ENCODE measurements around the gene ITSN2.
"Not testable (repeated sequence)": the region's sequence is repeated elsewhere in the genome, so short reads cannot be mapped to it uniquely, and the experiment has no call there.

Gene ITSN2

DNA sequence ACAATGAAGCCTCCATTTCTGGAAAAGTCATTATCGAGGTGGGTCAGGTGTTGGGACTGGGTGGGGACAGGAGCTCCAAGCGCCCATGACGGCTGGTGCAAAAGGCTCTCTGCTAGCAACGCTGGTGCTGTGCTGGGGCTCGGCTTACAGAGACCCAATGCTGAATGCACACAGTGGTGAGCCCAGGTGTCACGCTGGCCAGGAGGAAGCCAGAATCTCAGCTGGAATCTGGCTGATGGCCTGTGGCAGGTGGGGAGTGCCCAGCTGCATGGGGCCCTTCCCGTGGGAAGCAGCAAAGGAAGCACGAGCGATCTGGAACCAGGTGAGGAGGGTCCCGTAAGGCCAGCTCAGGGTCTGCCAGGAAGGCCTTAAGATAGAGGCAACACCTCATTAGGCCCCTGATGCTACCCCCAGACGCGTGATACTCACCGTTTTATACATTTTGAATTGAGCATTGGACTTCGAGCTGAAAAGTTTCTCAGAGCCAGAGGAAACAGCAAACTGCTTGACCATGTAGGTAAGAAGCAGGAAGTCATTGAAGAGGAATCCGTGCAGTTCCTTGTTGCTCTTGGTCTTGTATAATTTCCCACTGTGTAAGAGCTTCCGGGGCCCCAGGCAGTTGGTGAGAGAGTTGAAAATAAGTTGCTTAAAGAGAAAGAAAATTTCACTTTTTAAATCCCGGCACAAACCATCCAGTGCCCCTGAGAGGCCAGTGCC is 150.8 kb downstream of the ITSN2 start:
- DNase-seq = no peak

DNA sequence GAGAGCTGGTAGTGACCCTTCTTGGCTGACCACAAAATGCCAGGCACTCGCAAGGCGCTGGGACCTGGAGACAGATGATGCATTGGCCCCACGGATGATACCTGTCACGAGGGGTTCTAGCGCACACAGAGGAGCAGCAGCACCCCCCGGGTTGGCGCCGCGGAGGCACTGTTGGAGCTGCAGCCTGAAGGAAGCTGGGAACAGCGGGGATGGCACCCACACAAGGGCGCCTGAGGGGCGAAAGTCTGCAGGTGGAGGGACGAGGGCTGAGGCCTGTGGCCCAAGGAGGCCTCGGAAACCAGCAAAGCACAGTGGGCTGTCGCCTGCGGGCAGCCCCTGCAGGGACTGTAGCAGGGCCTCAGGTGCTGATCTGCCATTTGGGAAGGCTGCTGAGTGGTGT is 151.8 kb downstream of the ITSN2 start:
- no peak for DNase-seq

DNA sequence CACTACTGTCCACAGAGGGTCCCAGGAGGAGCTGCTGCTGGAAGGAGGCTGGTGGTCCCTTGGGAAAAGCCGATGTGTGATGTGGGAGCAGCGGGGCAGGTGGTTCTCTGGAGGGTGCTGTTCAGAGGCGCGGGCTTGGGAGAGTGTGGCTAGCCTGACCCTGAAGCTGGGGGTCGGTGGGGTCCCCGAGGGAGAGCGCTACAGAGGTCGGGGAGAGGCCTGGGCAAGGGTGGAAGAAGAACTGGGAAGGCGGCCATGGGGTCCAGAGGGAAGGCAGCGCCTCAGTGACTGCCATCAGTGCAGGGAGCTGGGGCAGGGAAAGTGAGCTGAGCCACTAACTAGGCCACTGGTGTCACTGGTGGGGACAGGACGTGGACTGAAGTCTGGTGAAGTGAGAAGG is 153.0 kb downstream of the ITSN2 start:
- no peak for DNase-seq

DNA sequence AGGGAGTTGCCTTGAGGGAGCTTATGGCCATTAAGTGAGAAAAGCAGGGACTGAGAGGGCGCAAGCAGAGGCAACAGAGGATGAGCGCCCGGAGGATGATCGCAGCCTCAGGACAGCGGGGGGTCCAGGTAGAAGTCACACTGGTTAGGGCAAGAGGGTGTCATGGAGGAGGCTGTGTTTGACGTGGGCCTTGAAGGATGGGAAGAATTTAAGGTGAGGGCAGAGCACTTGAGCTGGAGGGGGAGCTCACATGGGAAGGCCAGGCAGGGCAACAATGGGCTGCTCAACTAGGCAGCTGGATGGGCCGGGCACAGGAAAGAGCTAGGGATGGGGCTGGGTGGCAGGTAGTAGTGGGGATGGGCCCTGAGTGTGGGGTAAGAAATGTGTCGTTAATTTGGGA is 153.6 kb downstream of the ITSN2 start:
- DNase-seq = no peak

DNA sequence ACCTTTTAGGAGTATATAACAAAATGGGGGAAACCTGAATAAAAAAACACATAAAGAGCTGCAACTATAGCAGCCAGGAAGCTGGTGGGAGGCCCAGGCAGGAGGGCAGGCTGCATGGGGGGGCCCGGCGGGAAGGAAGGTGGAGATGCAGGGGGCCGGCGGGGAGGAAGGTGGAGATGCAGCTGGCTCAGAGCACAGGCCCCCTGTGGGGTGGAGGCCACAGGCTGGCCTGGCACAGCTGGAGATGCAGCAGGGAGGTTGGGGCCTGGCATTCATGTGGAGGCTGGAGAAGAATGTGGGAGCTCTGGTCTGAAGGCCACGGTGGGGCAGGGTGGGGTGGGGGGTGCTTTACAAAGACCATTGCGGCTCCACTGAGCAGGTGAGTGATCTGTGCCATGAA is 154.1 kb downstream of the ITSN2 start:
- no peak for DNase-seq

DNA sequence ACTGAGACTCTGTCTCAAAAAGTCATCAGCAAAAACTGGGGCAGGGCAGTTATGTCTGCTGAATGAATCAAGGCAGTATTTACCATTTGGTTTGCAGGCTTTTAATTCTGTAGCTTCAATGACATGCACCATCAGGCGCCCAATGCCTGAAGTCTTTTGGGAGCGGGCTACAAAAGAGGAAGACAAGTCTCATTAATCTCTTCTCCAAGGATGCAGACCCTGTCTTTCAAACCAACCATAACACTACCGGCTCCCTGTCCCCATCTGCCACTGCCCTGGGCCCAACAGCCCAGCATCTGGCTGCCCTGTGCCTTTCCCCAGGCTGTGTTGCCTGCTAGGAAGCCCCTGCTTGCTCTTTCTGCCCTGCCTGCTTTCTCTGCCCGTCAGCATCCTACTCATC is 155.2 kb downstream of the ITSN2 start:
- no peak for DNase-seq

DNA sequence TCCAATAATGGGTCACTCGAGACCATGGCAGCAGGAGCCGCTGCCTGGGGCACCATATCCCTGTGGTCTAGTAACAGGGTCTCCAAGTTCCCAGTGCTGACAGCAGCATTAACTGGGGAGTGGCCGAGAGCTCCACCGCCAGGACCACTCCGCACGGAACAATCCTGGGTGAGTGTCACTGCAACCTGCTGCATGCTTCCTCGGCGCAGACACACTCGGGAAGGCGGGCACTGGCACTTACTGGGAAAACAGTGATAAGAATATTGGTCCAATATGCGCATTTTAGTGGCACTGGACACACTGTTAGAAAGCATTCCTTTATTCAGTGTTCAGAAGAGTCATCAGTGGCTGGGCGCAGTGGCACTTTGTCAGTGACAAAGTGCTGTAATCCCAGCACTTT is 155.8 kb downstream of the ITSN2 start:
- no peak for DNase-seq

DNA sequence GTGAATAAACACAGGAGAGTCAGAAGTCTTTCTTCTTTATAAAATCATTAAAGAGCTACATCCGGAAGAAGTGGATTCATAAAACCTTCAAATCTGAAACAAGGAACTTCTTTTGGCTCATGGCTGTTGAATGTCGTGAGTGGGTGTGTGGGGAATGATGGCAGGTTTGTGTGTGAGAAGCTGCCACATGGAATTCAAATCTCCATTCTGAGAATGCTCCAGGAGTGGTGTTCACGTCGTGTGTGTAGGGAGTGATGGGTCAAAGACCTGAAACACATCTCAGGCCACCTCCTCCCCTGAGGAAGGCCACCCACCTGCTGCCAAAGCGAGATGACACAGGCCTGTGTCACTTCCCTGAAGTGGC is 156.6 kb downstream of the ITSN2 start:
- DNase-seq = no peak

DNA sequence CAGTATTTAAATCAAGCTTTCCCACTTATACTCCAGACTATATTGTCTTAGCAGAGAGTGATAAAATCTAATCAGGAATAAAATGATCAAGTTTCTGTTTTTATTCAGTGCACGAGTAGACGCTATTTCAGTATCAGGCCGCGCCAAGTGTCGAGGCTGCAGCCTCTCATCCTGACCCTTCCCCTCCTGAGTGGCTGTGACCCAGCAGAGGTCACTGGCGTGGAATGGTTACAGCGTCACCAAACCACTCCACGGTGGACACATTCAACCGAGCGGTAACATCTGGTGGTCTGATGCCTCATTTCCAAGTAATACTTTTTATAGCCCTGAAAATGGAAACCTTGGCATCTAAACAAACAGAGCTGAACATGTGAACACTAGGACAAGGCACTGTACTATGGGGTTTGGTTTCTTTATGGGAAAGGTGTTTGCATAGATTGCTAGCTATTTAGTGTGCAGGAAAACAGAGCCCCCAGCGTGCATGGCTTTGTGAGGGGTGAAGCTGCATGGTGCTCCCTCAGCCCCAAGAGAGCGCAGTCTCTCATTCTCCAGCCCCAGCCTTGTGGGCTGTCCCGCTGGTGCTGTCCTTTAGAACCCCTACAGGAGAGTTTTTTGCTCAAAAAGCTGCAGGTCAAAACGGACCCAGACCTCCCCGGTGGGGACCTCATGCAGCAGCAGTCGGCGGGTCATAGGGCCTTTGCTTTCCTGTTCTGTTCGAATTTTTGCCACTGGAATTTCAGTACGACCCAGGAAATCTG is 157.1 kb downstream of the ITSN2 start:
- no peak for DNase-seq

DNA sequence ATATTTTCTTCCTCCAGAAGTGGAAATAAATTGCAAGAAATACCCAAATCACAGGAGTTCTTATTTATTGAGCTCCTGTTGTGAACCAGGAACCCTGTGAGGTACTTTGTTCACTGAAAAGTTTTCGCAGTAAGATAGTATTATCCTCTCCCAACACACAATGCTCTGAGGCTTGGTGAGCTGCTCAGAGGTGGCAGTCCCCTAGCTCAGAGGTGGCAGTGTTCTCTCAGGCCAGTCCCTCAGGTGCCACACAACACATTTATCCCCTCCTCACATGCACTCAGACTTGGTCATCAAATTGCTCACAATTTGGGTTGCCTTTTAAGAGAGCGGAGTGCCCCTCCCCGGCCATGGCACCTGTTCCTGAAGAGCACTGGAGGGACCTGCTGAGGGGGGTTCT is 159.5 kb downstream of the ITSN2 start:
- no peak for DNase-seq

DNA sequence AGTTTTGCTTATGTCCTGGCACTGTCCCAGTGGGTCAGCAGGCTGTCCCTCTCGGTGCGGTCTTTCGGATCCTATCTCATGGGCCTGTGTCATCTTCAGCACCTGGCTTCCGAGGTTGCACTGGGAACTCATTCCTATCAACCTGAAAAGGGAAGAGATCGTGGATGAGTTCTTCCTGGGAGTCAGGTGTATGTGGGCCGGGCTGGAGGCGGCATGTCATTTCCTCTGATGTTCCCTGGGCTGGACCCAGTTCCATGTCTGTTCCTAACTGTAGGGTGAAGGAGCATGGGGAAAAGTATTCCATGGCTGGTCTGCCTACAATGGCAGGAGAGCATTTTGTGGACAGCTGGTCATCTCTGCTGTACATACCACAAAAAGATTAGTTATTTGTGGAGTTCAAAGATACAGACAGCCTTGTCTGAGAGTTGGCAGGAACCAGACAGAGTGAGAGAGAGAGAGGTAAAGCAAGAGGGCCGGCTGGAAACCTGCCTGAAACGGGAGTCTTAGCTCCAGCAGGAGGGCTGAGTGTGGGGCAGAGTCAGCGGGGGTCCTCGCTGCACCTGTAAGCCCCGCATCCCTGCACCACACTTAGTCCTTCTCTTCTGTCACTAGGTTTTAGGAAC is 160.3 kb downstream of the ITSN2 start:
- DNase-seq = no peak

DNA sequence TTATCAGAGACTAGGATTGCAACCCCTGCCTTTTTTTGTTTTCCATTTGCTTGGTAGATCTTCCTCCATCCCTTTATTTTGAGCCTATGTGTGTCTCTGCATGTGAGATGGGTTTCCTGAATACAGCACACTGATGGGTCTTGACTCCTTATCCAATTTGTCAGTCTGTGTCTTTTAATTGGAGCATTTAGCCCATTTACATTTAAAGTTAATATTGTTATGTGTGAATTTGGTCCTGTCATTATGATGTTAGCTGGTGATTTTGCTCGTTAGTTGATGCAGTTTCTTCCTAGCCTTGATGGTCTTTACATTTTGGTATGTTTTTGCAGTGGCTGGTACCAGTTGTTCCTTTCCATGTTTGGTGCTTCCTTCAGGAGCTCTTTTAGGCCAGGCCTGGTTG is 163.1 kb downstream of the ITSN2 start:
- not testable (repeated sequence) for DNase-seq

DNA sequence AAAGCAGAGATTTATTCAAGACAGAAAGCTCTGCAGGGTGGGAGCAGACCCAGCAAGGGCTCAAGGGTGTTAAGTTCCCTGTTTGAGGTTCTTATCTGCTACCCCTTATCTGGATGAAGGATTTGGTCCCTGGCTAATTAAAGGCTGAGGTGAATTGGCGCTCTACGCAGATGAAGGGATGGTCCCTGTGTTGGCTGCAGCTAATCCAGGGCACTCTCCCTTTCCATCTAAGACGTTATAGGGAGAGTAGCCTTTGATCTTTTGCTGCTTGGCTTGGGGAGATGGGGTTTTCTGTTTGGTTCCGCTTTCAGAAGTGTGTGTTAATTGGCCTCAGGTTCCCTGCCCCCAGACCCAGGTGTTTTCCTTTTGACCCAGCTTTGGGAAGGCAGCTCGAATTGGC is 168.5 kb downstream of the ITSN2 start:
- DNase-seq = no peak

DNA sequence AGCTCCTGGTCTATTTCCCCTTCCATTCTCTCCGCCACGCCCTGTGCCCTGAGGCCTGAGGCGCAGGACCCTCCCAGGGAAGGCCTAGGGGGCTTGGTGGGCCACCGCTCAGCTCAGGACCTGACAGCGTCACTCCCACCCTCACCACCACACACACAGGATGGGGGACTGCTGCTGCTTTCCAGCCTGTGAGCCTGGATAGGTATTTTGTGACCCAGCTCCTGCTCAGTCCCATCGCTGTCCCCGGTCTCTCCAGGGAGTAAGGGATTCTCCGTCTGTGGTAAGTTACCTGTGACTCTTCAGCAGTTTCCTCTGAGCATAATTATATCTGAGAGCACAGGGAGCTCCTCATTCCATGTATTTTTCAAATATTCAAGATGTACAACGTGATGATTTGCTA is 169.2 kb downstream of the ITSN2 start:
- DNase-seq = no peak

DNA sequence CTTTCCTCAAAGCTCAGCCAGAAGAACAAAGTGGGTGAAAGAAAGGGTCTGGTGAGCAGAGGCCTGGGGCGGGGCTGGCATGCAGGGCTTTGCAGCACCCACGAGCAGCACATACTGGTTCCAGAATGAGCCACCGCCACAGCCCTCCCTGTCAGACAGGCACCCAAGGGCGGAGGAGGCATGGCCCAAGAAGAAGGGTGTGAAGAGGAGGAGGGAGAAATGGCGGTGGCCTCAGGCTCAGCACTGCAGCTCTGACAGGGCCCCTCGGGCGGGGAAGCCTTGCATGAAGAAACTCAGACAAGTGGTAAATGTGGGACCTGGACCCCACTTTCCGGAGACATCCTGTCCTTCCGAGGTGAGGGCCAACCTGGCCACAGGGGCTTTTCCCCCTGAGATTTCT is 169.8 kb downstream of the ITSN2 start:
- DNase-seq = no peak

DNA sequence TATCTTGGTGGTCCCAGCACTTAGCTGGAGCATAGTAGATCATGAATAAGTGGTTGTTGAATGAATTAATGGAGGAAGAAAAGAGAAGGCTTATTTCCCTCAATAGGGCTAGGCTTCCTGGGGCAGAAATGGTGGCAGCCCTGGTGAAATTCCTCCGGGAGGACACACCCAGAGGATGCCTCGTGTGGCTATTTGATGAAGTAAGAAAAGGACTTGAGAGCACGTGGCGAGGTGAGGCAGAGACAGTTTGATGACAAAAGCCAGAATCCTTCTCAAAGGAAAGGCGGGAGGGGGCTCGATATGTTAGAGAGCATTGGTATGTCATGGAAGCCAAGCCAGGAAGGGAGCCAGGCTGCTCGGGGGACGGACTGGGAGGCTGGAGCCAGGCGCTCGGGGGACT is 170.8 kb downstream of the ITSN2 start:
- no peak for DNase-seq

DNA sequence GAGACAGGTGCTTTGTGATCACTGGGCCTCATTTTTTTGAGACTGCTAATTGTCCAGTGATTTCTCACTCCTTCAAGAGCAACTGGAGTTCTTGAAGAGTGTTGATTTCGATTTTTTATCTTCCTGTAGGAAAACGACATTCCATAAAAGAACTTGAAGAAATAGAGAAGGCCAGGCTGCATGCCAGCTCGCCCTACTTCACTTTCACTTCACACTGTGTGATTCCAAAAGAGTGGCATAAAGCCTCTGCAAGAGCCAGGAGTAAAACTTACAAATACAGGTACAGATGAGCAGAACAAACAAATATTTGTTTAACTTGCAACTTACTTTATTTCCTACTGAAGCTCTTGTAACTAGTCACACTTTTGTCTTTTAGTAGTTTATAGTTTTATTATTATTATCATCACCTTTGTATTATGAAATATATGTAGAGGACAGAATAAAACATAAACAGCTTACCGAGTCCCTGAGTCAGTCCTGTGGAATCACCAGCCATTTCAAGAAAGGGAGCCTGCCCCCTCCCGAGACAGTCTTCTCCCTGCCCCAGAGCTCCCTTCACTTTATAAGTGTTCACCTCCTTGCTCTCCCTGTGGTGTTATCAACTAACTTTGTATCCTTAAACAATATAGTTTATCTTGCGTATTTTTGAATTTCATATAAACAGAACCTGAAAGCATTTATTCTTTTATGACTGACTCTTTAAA is 176.8 kb downstream of the ITSN2 start:
- no peak for DNase-seq

DNA sequence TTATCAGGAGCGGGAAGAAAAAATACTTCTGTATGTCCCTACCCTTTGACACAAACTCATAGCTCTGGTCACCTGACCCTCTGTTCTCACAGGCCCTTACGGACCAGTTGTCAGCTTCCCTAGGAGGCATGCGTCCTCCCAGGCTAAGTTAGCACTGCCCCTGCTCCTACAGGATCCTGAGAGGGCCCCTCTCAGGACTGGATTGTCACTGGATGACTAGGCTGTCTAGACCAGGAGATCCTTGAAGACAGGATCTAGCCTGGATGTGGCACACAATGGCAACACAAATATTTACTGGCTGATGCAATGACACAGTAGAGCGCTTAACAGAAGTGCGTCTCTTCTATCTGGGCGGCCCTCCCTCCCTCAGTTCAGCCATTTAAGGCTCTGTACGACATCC is 177.8 kb downstream of the ITSN2 start:
- no peak for DNase-seq

DNA sequence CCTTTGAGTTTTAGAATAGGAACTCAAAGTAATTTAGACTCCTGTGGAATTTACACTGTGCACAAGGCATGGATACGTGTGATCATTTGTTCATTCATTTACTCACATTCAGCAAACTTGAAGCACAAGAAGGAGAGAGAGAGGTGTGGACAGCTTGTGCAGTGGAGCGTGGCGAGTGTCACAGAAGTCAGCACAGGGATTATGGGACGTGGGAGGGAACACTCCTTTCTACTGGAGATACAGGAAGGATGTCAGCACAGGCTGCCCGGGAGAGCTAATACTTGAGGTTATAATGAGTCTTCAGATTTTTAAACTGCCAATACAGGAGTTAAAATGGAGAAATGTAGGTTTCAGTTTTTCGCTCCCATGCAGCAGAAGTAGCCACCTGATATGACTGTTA is 178.5 kb downstream of the ITSN2 start:
- DNase-seq = peak; percentile 10

DNA sequence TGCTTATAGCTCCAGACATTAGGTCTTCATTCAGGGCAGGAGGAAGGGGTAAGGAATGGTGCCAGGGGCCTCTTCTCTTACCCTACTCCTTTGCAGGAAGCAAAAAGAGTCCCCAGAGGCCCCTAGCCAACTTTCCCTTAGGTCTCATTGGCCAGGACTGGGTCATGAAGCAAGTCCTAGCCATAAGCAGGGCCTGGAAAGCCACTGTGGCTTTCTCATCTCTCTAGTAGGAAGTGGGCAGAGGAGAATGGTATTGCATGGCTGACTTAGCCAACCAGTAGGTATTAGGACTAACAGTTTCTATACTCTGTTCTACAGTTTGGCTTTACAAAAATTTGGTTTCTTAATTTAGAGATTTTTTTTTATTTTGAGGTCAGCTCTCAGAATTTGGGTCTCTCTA is 180.7 kb downstream of the ITSN2 start:
- DNase-seq = no peak

DNA sequence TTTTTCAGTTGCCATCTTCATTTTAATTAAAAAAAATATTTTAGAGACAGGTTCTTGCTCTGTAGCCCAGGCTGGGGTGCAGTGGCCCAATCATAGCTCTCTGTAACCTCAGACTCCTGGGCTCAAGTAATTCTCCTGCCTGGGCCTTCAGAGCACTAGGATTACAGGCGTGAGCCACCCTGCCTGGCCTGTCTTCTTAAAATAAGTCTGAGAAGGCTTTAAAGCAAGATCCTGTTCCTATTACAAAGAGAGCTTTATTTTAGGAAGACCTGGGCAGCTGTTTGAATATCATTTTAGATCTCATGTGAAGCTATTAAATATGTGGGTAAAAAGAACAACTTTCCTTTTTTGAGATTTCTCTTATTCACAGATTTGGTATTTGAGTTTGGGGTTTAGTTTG is 184.0 kb downstream of the ITSN2 start:
- DNase-seq = no peak

DNA sequence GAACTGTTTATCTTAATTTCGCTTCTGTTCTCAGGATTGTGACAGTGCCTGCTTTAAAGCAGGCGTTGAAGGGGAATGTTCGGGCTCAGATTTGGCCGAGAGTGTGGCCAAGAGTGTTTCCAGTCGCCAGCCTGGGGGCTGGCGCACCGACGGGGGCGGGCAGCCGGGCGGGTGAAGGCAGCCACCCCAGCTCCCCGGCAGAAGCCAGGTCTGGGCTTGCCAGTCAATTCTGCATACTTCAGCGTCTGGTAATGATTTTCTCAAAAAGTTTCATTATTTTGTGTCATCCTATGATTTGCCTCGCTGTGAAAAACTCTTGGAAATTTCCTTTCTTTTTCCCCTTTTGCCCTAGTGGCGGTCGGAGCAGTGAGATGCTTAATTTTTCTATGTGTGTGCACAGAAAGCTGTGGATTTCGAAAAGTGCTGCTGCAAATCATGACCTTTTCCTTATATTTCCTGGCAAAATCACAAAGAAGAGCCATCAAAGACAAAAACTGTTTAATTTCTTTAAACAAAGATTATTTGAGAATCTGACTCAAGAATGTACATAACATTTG is 184.6 kb downstream of the ITSN2 start:
- DNase-seq = no peak

DNA sequence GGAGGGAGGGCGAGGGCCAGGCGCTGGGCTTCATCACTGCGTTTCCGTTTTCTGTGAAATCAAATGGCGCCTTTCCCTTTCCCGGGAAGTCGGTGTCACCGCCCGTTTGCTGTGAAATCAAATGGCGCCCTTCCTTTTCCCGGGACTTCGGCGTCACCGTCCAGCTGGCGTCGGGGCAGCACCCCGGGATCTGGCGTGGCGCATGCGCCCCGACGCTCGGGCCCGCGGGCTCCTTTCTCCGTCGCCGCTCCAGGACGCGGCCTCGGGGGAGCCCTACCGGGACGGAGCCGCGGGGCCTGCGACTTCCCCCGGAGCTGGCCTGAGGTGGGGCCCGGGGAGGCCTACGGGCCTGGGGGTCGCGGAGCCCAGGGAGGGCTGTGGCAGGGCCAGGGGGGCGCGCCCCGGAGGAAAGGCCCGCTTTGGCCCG is 185.5 kb downstream of the ITSN2 start, which contains the start of gene FAM228A:
Gene FAM228A, plus strand, starts transcription at position 203 of the 427 bp plus-strand sequence. CDS start 428 bp downstream, outside the sequence.
- DNase-seq = no peak
